Tibial artery (tissue), 4 donors: ENCODE data around the gene TIGD3.

Experiments used
- DNase-seq, 2 donors: peaks; one replicate each; pipeline ENCODE4 v3.0.0-alpha.2; 2019
- H3K27ac ChIP-seq, 2 donors: fragments of 200-600 bp; sonication (generic) in 1 of 2; 1 replicate in 1 of 2; 2 replicates in 1 of 2; pipeline ENCODE4 v1.5.1; 2018 to 2019; ENCODE audit warnings: mild to moderate bottlenecking in 1 of 2
- H3K27me3 ChIP-seq, 2 donors: fragments of 200-600 bp; sonication (generic) in 1 of 2; one replicate each; pipeline versions ENCODE4 v1.5.1 to v1.6.0; 2016 to 2019
- H3K36me3 ChIP-seq, 3 donors: fragments of 200-600 bp; sonication (generic) in 2 of 3; one replicate each; pipeline ENCODE4 v1.5.1; 2016 to 2019; ENCODE audit warnings: mild to moderate bottlenecking in 2 of 3
- H3K4me1 ChIP-seq, 4 donors: fragments of 200-600 bp; sonication (generic) in 2 of 4; 1 replicate in 3 of 4; 2 replicates in 1 of 4; pipeline ENCODE4 v1.5.1; 2016 to 2019
- H3K4me3 ChIP-seq, 2 donors: fragments of 200-600 bp; sonication (generic) in 1 of 2; 1 replicate in 1 of 2; 2 replicates in 1 of 2; pipeline ENCODE4 v1.5.1; 2018 to 2019; ENCODE audit warnings: mild to moderate bottlenecking in 2 of 2
- H3K9me3 ChIP-seq, 3 donors: fragments of 200-600 bp; sonication (generic) in 1 of 3; one replicate each; pipeline ENCODE4 v1.5.1; 2016 to 2019
- intact Hi-C: fragments of 100-400 bp; cut with DNase I; formaldehyde crosslinking; loops from one replicate; pipeline ENCODE4 v1.15.0; 2023; ENCODE audit warnings: low total_unique reads
- TF ChIP-seq, protein P1 (sequence below), 2 experiments: fragments of 200-600 bp in 1 of 2; fragments of 450-650 bp in 1 of 2; IDR thresholded peaks; one replicate each; pipeline ENCODE4 v1.5.1; 2017 to 2019; ENCODE audit warnings: antibody characterized with exemption in 2 of 2, mild to moderate bottlenecking in 1 of 2, moderate library complexity in 1 of 2

TIGD3 gene

DNA sequence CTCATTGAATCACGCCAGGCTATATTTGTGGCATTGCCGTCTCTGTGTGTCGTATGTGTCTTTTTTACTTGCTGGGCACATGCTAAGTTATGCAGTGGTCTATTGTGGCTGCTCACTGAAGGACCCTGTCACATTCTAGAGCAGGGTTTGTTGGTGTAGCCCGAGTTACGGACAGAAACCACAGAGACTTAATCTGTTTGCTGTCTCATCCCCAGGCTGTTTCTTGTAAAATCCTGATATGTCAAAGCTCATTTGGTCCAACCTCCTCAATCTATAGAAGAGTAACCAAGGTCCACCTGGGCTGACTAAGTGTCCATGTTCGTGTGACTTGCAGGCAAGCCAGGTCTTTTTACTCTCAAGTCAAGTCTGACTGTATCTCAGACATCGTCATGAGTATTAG lies 15.9 kb upstream of the TIGD3 start:
- H3K4me1 ChIP-seq: peaks cover 0 to 38% (median 17%) of the 10 kb centered on the region in 4 donors
- DNase-seq: no peak
- H3K36me3 ChIP-seq: peaks cover 36 to 50% (median 39%) of the 10 kb centered on the region in 3 donors
- intact Hi-C loops: no loop called here
- H3K9me3 ChIP-seq: no peaks in the 10 kb centered on the region
- TF ChIP-seq, protein P1, sequence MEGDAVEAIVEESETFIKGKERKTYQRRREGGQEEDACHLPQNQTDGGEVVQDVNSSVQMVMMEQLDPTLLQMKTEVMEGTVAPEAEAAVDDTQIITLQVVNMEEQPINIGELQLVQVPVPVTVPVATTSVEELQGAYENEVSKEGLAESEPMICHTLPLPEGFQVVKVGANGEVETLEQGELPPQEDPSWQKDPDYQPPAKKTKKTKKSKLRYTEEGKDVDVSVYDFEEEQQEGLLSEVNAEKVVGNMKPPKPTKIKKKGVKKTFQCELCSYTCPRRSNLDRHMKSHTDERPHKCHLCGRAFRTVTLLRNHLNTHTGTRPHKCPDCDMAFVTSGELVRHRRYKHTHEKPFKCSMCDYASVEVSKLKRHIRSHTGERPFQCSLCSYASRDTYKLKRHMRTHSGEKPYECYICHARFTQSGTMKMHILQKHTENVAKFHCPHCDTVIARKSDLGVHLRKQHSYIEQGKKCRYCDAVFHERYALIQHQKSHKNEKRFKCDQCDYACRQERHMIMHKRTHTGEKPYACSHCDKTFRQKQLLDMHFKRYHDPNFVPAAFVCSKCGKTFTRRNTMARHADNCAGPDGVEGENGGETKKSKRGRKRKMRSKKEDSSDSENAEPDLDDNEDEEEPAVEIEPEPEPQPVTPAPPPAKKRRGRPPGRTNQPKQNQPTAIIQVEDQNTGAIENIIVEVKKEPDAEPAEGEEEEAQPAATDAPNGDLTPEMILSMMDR (IDR thresholded peaks at IDR 0.05): no peak
- H3K27ac ChIP-seq: no peak overlapping the region
- H3K4me3 ChIP-seq: no peak overlapping the region
- no peaks in the 10 kb centered on the region for H3K27me3 ChIP-seq

DNA sequence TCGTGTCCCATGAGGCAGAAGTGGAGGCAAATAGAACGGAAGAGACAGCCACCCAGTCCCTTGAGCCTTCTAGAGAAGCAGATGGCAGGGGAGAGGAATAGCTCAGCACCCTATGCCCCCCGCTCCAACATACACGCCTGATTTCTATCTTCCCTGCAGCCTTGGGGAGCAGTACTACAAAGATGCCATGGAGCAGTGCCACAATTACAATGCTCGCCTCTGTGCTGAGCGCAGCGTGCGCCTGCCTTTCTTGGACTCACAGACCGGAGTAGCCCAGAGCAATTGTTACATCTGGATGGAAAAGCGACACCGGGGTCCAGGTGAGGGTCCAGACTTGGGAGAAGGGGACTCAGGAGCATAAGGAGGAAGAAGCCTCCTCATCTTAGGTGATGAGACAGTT lies 14.3 kb upstream of the TIGD3 start:
- H3K4me1 ChIP-seq: peaks cover 0 to 28% (median 13%) of the 10 kb centered on the region in 4 donors
- H3K4me3 ChIP-seq: no peak overlapping the region
- peaks cover 51 to 66% (median 54%) of the 10 kb centered on the region in 3 donors for H3K36me3 ChIP-seq
- H3K27ac ChIP-seq: no peak overlapping the region
- H3K9me3 ChIP-seq: no peaks in the 10 kb centered on the region
- intact Hi-C loops: no loop called here
- TF ChIP-seq, protein P1 (IDR thresholded peaks at IDR 0.05): no peak
- DNase-seq: no peak
- H3K27me3 ChIP-seq: no peaks in the 10 kb centered on the region

DNA sequence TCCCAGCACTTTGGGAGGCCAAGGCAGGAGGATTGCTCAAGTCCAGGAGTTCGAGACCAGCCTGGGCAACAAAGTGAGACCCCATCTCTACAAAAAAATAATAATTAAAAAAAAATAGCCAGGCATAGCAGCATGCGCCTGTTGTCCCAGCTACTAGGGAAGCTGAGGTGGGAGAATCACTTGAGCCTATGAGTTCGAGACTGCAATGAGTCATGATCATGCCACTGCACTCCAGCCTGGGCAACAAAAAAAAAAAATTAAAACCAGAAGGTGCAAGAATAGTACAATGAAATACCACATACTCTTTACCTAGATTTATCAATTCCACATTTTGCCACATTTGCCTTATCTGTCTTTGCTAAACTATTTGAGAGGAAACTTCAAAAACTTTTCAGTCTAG lies 12.7 kb upstream of the TIGD3 start:
- peaks cover 0 to 15% (median 3%) of the 10 kb centered on the region in 4 donors for H3K4me1 ChIP-seq
- peaks cover 68 to 78% (median 69%) of the 10 kb centered on the region in 3 donors for H3K36me3 ChIP-seq
- no peak for DNase-seq
- no peak overlapping the region for H3K4me3 ChIP-seq
- H3K27ac ChIP-seq: no peak overlapping the region
- TF ChIP-seq, protein P1 (IDR thresholded peaks at IDR 0.05): no peak
- intact Hi-C loops: no loop called here
- H3K9me3 ChIP-seq: no peaks in the 10 kb centered on the region
- H3K27me3 ChIP-seq: no peaks in the 10 kb centered on the region

DNA sequence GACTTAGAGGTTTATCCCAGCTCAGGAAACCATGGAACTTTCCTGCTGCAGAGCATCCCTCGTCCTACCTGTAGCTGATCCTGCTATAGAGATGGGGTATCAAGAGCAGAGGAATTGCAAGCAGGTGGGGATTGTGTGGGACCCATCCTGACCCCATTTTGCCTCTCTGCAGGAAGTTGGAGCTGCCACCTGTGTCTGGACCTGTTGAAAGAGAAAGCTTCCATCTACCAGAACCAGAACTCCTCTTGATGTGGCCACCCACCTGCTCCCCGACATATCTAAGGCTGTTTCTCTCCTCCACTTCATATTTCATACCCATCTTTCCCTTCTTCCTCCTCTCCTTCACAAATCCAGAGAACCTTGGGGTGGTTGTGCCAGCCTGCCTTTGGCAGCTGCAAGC lies 3.0 kb upstream of the TIGD3 start:
- intact Hi-C loops: no loop called here
- Histone ChIP-seq H3K9me3 (no peaks in the 10 kb centered on the region), H3K27me3 (peaks cover 0 to 4% of the 10 kb centered on the region in 2 donors), H3K4me3 (no peak overlapping the region), H3K27ac (no peak overlapping the region), H3K4me1 (peaks cover 0 to 27% (median 21%) of the 10 kb centered on the region in 4 donors), H3K36me3 (peaks cover 55 to 62% (median 55%) of the 10 kb centered on the region in 3 donors)
- TF ChIP-seq, protein P1 (IDR thresholded peaks at IDR 0.05): no peak
- DNase-seq: no peak

DNA sequence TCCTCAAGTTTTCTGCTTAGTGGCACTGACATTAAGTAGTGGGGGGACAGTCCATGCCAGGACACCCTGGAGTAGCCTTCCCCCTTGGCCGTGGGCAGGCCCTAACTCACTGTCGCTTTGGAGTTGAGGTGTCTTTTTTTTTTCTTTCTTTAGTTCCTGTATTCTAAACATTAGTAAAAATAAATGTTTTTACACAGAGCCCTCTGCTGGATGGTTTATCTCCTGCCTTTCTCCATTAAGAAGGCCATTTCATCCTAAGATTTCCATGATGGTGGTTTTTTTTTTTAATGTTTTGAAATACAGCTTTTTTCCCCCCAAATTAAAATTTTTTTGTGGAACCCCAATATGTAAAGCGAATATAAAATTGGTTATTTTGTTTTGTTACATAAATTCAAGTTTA lies 1.8 kb upstream of the TIGD3 start:
- Histone ChIP-seq H3K27me3 (peaks cover 0 to 14% of the 10 kb centered on the region in 2 donors), H3K36me3 (peaks cover 42 to 49% (median 43%) of the 10 kb centered on the region in 3 donors), H3K4me1 (peaks cover 0 to 27% (median 21%) of the 10 kb centered on the region in 4 donors), H3K27ac (no peak overlapping the region), H3K4me3 (no peak overlapping the region), H3K9me3 (no peaks in the 10 kb centered on the region)
- TF ChIP-seq, protein P1 (IDR thresholded peaks at IDR 0.05): no peak
- intact Hi-C loops: no loop called here
- no peak for DNase-seq

DNA sequence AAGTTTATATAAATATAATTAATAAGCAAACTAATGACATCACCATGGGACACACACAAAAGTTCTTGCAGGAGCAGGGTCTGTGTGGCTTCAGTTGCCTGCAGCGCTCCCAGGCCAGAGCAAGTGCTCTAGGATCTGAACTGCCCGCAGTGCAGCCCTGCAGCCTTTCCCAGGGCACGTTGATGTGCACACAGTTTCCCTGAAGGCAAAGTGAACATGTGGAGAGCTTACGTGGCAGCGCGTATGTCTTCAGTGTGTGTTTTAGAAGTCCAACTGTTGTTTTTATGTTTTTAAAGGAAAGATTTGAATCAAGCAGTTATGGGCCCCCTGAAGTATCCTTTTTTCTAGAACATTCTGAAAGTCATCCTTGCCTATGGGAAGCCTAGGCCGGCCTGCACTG lies 1.2 kb upstream of the TIGD3 start:
- TF ChIP-seq, protein P1 (IDR thresholded peaks at IDR 0.05): no peak
- Histone ChIP-seq H3K27me3 (peaks cover 0 to 14% of the 10 kb centered on the region in 2 donors), H3K4me3 (no peak overlapping the region), H3K36me3 (peaks cover 36 to 43% (median 37%) of the 10 kb centered on the region in 3 donors), H3K27ac (peak overlapping the region in 1 of 2 donors; percentile 47), H3K4me1 (peaks cover 0 to 27% (median 21%) of the 10 kb centered on the region in 4 donors), H3K9me3 (no peaks in the 10 kb centered on the region)
- intact Hi-C loops: no loop called here
- DNase-seq: no peak
